ENCODE data around the gene RDH16.
"Not testable (repeated sequence)": the region's sequence is repeated elsewhere in the genome, so short reads cannot be mapped to it uniquely, and the experiment has no call there.

Gene RDH16

DNA sequence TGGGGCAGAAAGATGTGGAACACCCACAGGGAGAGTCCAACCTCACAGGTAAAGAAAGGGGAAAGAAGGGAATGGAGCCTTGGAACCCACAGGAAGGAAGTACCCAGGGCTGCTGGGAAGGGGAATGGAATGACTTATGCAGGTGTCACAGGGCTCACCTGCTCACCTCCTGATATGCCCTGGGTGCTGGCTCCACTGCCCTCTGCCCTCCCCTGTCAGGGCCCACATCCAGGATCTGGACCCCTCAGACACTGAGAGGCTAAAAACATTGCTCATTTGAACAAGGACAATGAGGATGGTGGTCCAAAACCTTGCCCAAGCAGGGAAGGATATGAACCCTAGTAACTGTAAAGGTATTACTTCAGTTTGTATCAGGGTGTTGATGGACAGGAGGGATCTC is 29.6 kb upstream of the RDH16 start:
- no peak overlapping the region for H4K12ac ChIP-seq (ENCODE audit: low read depth, low read length)
- H3K4me1 ChIP-seq (ENCODE audit: control insufficient read depth in 1 of 2, insufficient read depth in 2 of 2, low read length in 2 of 2) = peaks cover 4 to 7% of the 10 kb centered on the region in 2 experiments
- H3K18ac ChIP-seq (ENCODE audit: low read length) = no peak overlapping the region
- no peaks in the 10 kb centered on the region for H3K79me2 ChIP-seq (ENCODE audit: control insufficient read depth, insufficient read depth, low read length, poor library complexity)
- H3K4me2 ChIP-seq (ENCODE audit: low read length) = no peak overlapping the region
- no peak overlapping the region for H4K8ac ChIP-seq (ENCODE audit: low read depth, low read length)
- no peak overlapping the region for H3K4ac ChIP-seq (ENCODE audit: low read depth, low read length)
- no peak overlapping the region for H3K23ac ChIP-seq (ENCODE audit: low read length)
- no peak overlapping the region for H3K14ac ChIP-seq (ENCODE audit: low read length)
- H3K9me3 ChIP-seq (ENCODE audit: insufficient read depth, low read depth, low read length) = peaks cover 2% of the 10 kb centered on the region
- no peak overlapping the region for H2AFZ ChIP-seq (ENCODE audit: insufficient read depth, low read length, poor library complexity)
- H2BK120ac ChIP-seq (ENCODE audit: insufficient read depth, low read length, poor library complexity) = no peak overlapping the region
- no peaks in the 10 kb centered on the region for H3K27me3 ChIP-seq (ENCODE audit: insufficient read depth, low read length)
- no peaks in the 10 kb centered on the region for H3K36me3 ChIP-seq (ENCODE audit: control insufficient read depth in 1 of 2, insufficient read depth in 2 of 2, low read length in 2 of 2)
- H2BK12ac ChIP-seq (ENCODE audit: low read length) = peak overlapping the region; percentile 51
- peak overlapping the region; percentile 3 for H2AK5ac ChIP-seq (ENCODE audit: low read length)
- H4K91ac ChIP-seq (ENCODE audit: low read depth, low read length) = no peak overlapping the region
- H3K4me3 ChIP-seq (ENCODE audit: low read depth, low read length) = no peak overlapping the region
- no peak overlapping the region for H3K9ac ChIP-seq (ENCODE audit: low read length)
- no peak for DNase-seq
- no peak overlapping the region for H2BK5ac ChIP-seq (ENCODE audit: low read depth, low read length, poor library complexity)
- H3K27ac ChIP-seq (ENCODE audit: low read depth, low read length) = no peak overlapping the region
- H3K79me1 ChIP-seq (ENCODE audit: low read length) = peaks cover 2% of the 10 kb centered on the region

DNA sequence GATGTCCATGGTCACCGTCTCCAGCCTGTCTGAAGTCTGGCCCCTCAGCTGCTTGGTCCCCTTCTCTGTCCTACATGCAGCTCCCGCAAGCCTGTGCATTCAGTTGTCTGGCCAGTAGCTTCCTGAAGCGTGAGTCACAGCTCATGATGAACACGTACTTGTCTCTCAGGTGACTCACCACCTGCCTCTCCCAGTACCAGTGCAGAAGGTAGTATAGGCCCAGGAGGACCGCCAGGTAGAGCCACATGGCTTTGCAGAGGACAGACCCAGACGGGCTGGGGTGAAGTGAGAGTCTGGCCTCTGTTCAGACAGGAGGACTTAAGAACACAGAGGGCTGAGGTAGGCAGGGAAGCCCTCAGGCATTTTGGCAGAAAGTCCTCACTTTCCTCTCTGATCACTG is 28.3 kb upstream of the RDH16 start:
- not testable (repeated sequence) for H3K4me3 ChIP-seq (ENCODE audit: low read depth, low read length); H3K27ac ChIP-seq (ENCODE audit: low read depth, low read length); H3K9ac ChIP-seq (ENCODE audit: low read length); H2BK12ac ChIP-seq (ENCODE audit: low read length); H3K4ac ChIP-seq (ENCODE audit: low read depth, low read length); H2AFZ ChIP-seq (ENCODE audit: insufficient read depth, low read length, poor library complexity); H2AK5ac ChIP-seq (ENCODE audit: low read length); H4K8ac ChIP-seq (ENCODE audit: low read depth, low read length); H3K18ac ChIP-seq (ENCODE audit: low read length); H3K14ac ChIP-seq (ENCODE audit: low read length); H3K79me2 ChIP-seq (ENCODE audit: control insufficient read depth, insufficient read depth, low read length, poor library complexity); H4K12ac ChIP-seq (ENCODE audit: low read depth, low read length); H3K23ac ChIP-seq (ENCODE audit: low read length); H3K4me1 ChIP-seq (ENCODE audit: control insufficient read depth in 1 of 2, insufficient read depth in 2 of 2, low read length in 2 of 2); H3K4me2 ChIP-seq (ENCODE audit: low read length); H2BK5ac ChIP-seq (ENCODE audit: low read depth, low read length, poor library complexity); H4K91ac ChIP-seq (ENCODE audit: low read depth, low read length); H3K36me3 ChIP-seq (ENCODE audit: control insufficient read depth in 1 of 2, insufficient read depth in 2 of 2, low read length in 2 of 2); H3K9me3 ChIP-seq (ENCODE audit: insufficient read depth, low read depth, low read length); H3K27me3 ChIP-seq (ENCODE audit: insufficient read depth, low read length); H3K79me1 ChIP-seq (ENCODE audit: low read length); H2BK120ac ChIP-seq (ENCODE audit: insufficient read depth, low read length, poor library complexity)
- WGBS (ENCODE audit: extremely low coverage, insufficient coverage, insufficient read length) = no CpG with 5 or more reads among the region's 6 CpGs
- peak; percentile 83 to 89 for DNase-seq

DNA sequence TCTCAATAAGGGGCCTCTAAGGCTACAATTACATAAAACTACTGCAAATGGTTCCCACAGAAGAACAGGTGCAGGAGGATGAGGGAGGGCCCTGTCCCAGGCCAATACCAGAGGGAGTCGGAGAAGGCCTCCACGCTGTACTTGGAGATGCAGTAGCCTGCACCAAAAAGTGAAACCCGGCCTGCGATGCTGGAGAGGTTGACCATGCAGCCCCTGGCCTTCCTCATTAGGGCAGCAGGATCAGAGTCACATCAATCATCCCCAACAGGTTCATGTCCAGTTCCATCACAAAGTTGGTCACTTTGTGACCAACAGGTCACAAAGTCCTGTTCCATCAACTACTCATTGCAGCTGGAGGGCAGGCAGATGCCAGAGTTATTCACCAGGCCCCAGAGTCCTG is 26.0 kb upstream of the RDH16 start:
- no peak overlapping the region for H3K4ac ChIP-seq (ENCODE audit: low read depth, low read length)
- H3K9me3 ChIP-seq (ENCODE audit: insufficient read depth, low read depth, low read length) = peaks cover 5% of the 10 kb centered on the region
- no peak overlapping the region for H2AFZ ChIP-seq (ENCODE audit: insufficient read depth, low read length, poor library complexity)
- no peaks in the 10 kb centered on the region for H3K36me3 ChIP-seq (ENCODE audit: control insufficient read depth in 1 of 2, insufficient read depth in 2 of 2, low read length in 2 of 2)
- no peaks in the 10 kb centered on the region for H3K27me3 ChIP-seq (ENCODE audit: insufficient read depth, low read length)
- no peak for DNase-seq
- no peak overlapping the region for H2AK5ac ChIP-seq (ENCODE audit: low read length)
- no peak overlapping the region for H3K27ac ChIP-seq (ENCODE audit: low read depth, low read length)
- H4K12ac ChIP-seq (ENCODE audit: low read depth, low read length) = no peak overlapping the region
- peaks cover 2% of the 10 kb centered on the region for H3K79me1 ChIP-seq (ENCODE audit: low read length)
- no peak overlapping the region for H3K9ac ChIP-seq (ENCODE audit: low read length)
- no peak overlapping the region for H2BK5ac ChIP-seq (ENCODE audit: low read depth, low read length, poor library complexity)
- H3K4me2 ChIP-seq (ENCODE audit: low read length) = no peak overlapping the region
- no peak overlapping the region for H3K23ac ChIP-seq (ENCODE audit: low read length)
- peaks cover 4 to 7% of the 10 kb centered on the region in 2 experiments for H3K4me1 ChIP-seq (ENCODE audit: control insufficient read depth in 1 of 2, insufficient read depth in 2 of 2, low read length in 2 of 2)
- H3K14ac ChIP-seq (ENCODE audit: low read length) = no peak overlapping the region
- H3K18ac ChIP-seq (ENCODE audit: low read length) = no peak overlapping the region
- no peak overlapping the region for H4K8ac ChIP-seq (ENCODE audit: low read depth, low read length)
- H3K4me3 ChIP-seq (ENCODE audit: low read depth, low read length) = no peak overlapping the region
- no CpG with 5 or more reads among the region's 4 CpGs for WGBS (ENCODE audit: extremely low coverage, insufficient coverage, insufficient read length)
- H2BK120ac ChIP-seq (ENCODE audit: insufficient read depth, low read length, poor library complexity) = no peak overlapping the region
- H4K91ac ChIP-seq (ENCODE audit: low read depth, low read length) = no peak overlapping the region
- H2BK12ac ChIP-seq (ENCODE audit: low read length) = no peak overlapping the region
- no peaks in the 10 kb centered on the region for H3K79me2 ChIP-seq (ENCODE audit: control insufficient read depth, insufficient read depth, low read length, poor library complexity)

DNA sequence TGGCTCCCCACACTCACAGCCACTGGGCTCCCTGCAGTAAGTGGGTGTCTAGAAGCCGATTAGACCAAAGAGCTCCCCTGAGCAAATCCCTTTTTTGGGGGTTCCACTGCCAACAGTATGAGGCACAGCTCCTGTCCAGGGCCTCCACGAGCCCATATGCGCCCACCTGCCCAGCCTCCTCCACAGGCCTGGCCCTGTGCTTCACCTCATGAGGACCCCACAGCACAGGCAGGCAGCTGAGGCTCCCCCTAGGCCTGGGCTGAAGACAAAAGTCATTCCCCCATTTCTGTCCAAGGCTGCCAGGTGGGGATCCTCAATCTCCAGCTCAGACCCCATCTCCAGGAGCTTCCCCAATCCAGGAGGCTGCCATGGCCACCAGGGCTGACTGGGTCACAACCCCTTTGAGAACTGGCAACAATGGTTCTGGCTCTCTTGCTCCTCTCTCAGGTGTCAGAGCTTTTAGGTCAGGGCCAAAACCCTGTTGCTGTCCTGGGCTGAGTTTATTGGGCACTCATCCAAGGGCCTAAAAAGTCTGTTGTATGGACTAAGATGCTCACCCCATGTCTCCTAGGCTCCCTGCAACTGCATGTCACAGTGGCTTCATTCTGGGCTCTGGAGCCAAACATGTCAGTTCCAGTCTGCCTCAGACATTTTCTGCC is 25.3 kb upstream of the RDH16 start:
- not testable (repeated sequence) for H2AFZ ChIP-seq (ENCODE audit: insufficient read depth, low read length, poor library complexity); H3K18ac ChIP-seq (ENCODE audit: low read length); H3K79me2 ChIP-seq (ENCODE audit: control insufficient read depth, insufficient read depth, low read length, poor library complexity); H3K23ac ChIP-seq (ENCODE audit: low read length); H3K9ac ChIP-seq (ENCODE audit: low read length); H3K79me1 ChIP-seq (ENCODE audit: low read length); H2BK5ac ChIP-seq (ENCODE audit: low read depth, low read length, poor library complexity); H3K4me3 ChIP-seq (ENCODE audit: low read depth, low read length); H2AK5ac ChIP-seq (ENCODE audit: low read length); H3K36me3 ChIP-seq (ENCODE audit: control insufficient read depth in 1 of 2, insufficient read depth in 2 of 2, low read length in 2 of 2); H4K12ac ChIP-seq (ENCODE audit: low read depth, low read length); H3K27me3 ChIP-seq (ENCODE audit: insufficient read depth, low read length); H2BK120ac ChIP-seq (ENCODE audit: insufficient read depth, low read length, poor library complexity); DNase-seq; H4K8ac ChIP-seq (ENCODE audit: low read depth, low read length); H4K91ac ChIP-seq (ENCODE audit: low read depth, low read length); H3K4ac ChIP-seq (ENCODE audit: low read depth, low read length); H3K4me1 ChIP-seq (ENCODE audit: control insufficient read depth in 1 of 2, insufficient read depth in 2 of 2, low read length in 2 of 2); H2BK12ac ChIP-seq (ENCODE audit: low read length); H3K9me3 ChIP-seq (ENCODE audit: insufficient read depth, low read depth, low read length); H3K14ac ChIP-seq (ENCODE audit: low read length); H3K4me2 ChIP-seq (ENCODE audit: low read length); H3K27ac ChIP-seq (ENCODE audit: low read depth, low read length)
- WGBS (ENCODE audit: extremely low coverage, insufficient coverage, insufficient read length) = no CpG with 5 or more reads among the region's 3 CpGs
